GM23338 (cell line): ENCODE results near the gene LMF1. TPM values are rescaled to one million over a fixed set of nuclear protein-coding genes. Genes with fewer than 3 reads are reported as not detected.
A peak's percentile ranks its signal among the peaks of the same experiment; 100 is the strongest.

Source experiments
- ATAC-seq: fragments of 200-7000 bp; cut with Tn5 transposase; 3 replicates; pipeline ENCODE4 v1.9.1; 2020
- DNase-seq: peaks from one replicate; pipeline ENCODE4 v3.0.0-alpha.2; 2015; ENCODE audit warnings: low spot score
- H2AFZ ChIP-seq: fragments of 200-600 bp; sonication (generic); 2 replicates; pipeline ENCODE4 v1.8.0; 2016; ENCODE audit warnings: antibody characterized with exemption, mild to moderate bottlenecking, moderate library complexity
- H3F3A ChIP-seq: fragments of 200-600 bp; sonication (generic); replicated peaks from 2 replicates; pipeline ENCODE4 v1.8.0; 2017; ENCODE audit warnings: antibody characterized with exemption, mixed run types, low read depth
- H3K27ac ChIP-seq: fragments of 200-600 bp; sonication (generic); 2 replicates; pipeline ENCODE4 v1.6.1; 2016; ENCODE audit warnings: low read depth
- H3K27me3 ChIP-seq: fragments of 200-600 bp; sonication (generic); 2 replicates; pipeline ENCODE4 v1.8.0; 2016; ENCODE audit warnings: mild to moderate bottlenecking, mixed run types, moderate library complexity; ENCODE audit not compliant: insufficient read depth
- H3K36me3 ChIP-seq: fragments of 200-600 bp; sonication (generic); 2 replicates; pipeline ENCODE4 v1.8.0; 2016; ENCODE audit warnings: mild to moderate bottlenecking; ENCODE audit not compliant: insufficient read depth
- H3K4me1 ChIP-seq: fragments of 200-600 bp; sonication (generic); 2 replicates; pipeline ENCODE4 v1.8.0; 2016; ENCODE audit warnings: mild to moderate bottlenecking, moderate library complexity; ENCODE audit not compliant: insufficient read depth
- H3K4me2 ChIP-seq: fragments of 200-600 bp; sonication (generic); 2 replicates; pipeline ENCODE4 v1.7.1; 2017; ENCODE audit warnings: mixed run types
- H3K4me3 ChIP-seq: fragments of 200-600 bp; sonication (generic); 2 replicates; pipeline ENCODE4 v1.6.1; 2016; ENCODE audit warnings: mixed run types
- H3K79me2 ChIP-seq: fragments of 200-600 bp; sonication (generic); replicated peaks from 2 replicates; pipeline ENCODE4 v1.8.0; 2017; ENCODE audit warnings: mild to moderate bottlenecking; ENCODE audit not compliant: insufficient read depth
- H3K9me2 ChIP-seq: fragments of 200-600 bp; sonication (generic); 2 replicates; pipeline ENCODE4 v1.8.0; 2017; ENCODE audit not compliant: insufficient read depth
- H4K20me1 ChIP-seq: fragments of 200-600 bp; sonication (generic); replicated peaks from 2 replicates; pipeline ENCODE4 v1.8.0; 2017; ENCODE audit warnings: mild to moderate bottlenecking; ENCODE audit not compliant: insufficient read depth
- H3K27ac Mint-ChIP-seq: 2 replicates; pipeline ENCODE4 v1.8.0; 2020; ENCODE audit warnings: inconsistent platforms, mild to moderate bottlenecking, moderate library complexity, mixed read lengths
- H3K27me3 Mint-ChIP-seq: 3 replicates; pipeline ENCODE4 v1.8.0; 2022; ENCODE audit warnings: low read depth, mild to moderate bottlenecking, moderate library complexity, mixed read lengths, inconsistent platforms; ENCODE audit not compliant: insufficient read depth, poor library complexity
- H3K36me3 Mint-ChIP-seq: 3 replicates; pipeline ENCODE4 v1.8.0; 2021; ENCODE audit warnings: low read depth, mild to moderate bottlenecking, inconsistent platforms, moderate library complexity, mixed read lengths
- H3K4me1 Mint-ChIP-seq: 3 replicates; pipeline ENCODE4 v1.8.0; 2020; ENCODE audit warnings: mild to moderate bottlenecking, inconsistent platforms, mixed read lengths
- H3K4me3 Mint-ChIP-seq: 3 replicates; pipeline ENCODE4 v1.8.0; 2021; ENCODE audit warnings: moderate library complexity, mild to moderate bottlenecking, inconsistent platforms, mixed read lengths
- H3K9me3 Mint-ChIP-seq: 3 replicates; pipeline ENCODE4 v1.8.0; 2020; ENCODE audit warnings: moderate library complexity, mild to moderate bottlenecking, inconsistent platforms, mixed read lengths
- ETS1 ChIP-seq: IDR thresholded peaks from 2 replicates; pipeline ENCODE4 v1.6.1; 2016; ENCODE audit warnings: antibody characterized with exemption
- EZH2 ChIP-seq: fragments of 200-600 bp; sonication (generic); IDR thresholded peaks from one replicate; pipeline ENCODE4 v1.8.0; 2017; ENCODE audit warnings: antibody characterized with exemption, mild to moderate bottlenecking, low read depth; ENCODE audit not compliant: unreplicated experiment
- EZH2phosphoT487 ChIP-seq: fragments of 200-600 bp; sonication (generic); IDR thresholded peaks from one replicate; pipeline ENCODE4 v1.8.1; 2018; ENCODE audit warnings: antibody characterized with exemption; ENCODE audit not compliant: unreplicated experiment
- JUNB ChIP-seq: IDR thresholded peaks from one replicate; pipeline ENCODE4 v1.6.1; 2016; ENCODE audit warnings: antibody characterized with exemption; ENCODE audit not compliant: unreplicated experiment
- NANOG ChIP-seq: IDR thresholded peaks from 2 replicates; pipeline ENCODE4 v1.6.1; 2016; ENCODE audit warnings: antibody characterized with exemption, borderline replicate concordance
- REST ChIP-seq: IDR thresholded peaks from one replicate; pipeline ENCODE4 v1.6.1; 2018; ENCODE audit warnings: antibody characterized with exemption; ENCODE audit not compliant: unreplicated experiment
- STAT1 ChIP-seq: IDR thresholded peaks from one replicate; pipeline ENCODE4 v1.6.1; 2016; ENCODE audit warnings: antibody characterized with exemption; ENCODE audit not compliant: unreplicated experiment
- ZNF114 ChIP-seq: fragments of 250-450 bp; sonication (Bioruptor Pico); IDR thresholded peaks from 2 replicates; pipeline ENCODE4 v1.5.0; 2020; ENCODE audit warnings: mild to moderate bottlenecking, moderate library complexity
- ZNF331 ChIP-seq: fragments of 250-450 bp; sonication (Bioruptor Pico); IDR thresholded peaks from 2 replicates; pipeline ENCODE4 v1.5.0; 2020; ENCODE audit warnings: low read depth, mild to moderate bottlenecking, moderate library complexity
- ZNF462 ChIP-seq: fragments of 250-450 bp; sonication (Bioruptor Pico); IDR thresholded peaks from 2 replicates; pipeline ENCODE4 v1.5.0; 2020; ENCODE audit warnings: mild to moderate bottlenecking, moderate library complexity
- polyA plus RNA-seq: library from polyadenylated mRNA; unstranded; fragments of >200 nt; fragmentation: Nextera tagmentation; extraction: Ambion mirVana; gene quantifications from 2 replicates; pipeline ENCODE4 v1.2.1, GENCODE V29; 2016
- total RNA-seq: library from RNA; depleted of rRNA; stranded (reverse); fragments of >200 nt; shearing (Covaris generic); gene quantifications from 2 replicates; pipeline ENCODE4 v1.2.3, GENCODE V29; 2014

The LMF1 gene
- total and polyA plus RNA-seq, 2 experiments from 2014 or later: 4.2 to 10.1 TPM

GRCh38 chr16:929227-930073 is 41.3 kb downstream of the LMF1 start:
- no peak overlapping the region for H2AFZ ChIP-seq

More at GRCh38 chr16:929227-930073, 41.3 kb downstream of the LMF1 start:
- Histone ChIP-seq H3K36me3 (0 out of 2 replicates have a peak, but pooled peaks cover 5% of the 10 kb centered on the region), H3K9me2 (0 out of 2 replicates have a peak, but pooled peaks cover 2% of the 10 kb centered on the region), H3K27me3 (no peaks in the 10 kb centered on the region), H3K4me2 (no peak overlapping the region), H3F3A (peaks cover 6% of the 10 kb centered on the region; the same call in 1 of the 2 replicates), H4K20me1 (no peaks in the 10 kb centered on the region), H3K79me2 (no peaks in the 10 kb centered on the region), H3K27ac (no peak overlapping the region), H3K4me1 (0 out of 2 replicates have a peak, but pooled peaks cover 5% of the 10 kb centered on the region), H3K4me3 (no peak overlapping the region)
- H3K36me3 Mint-ChIP-seq: peaks cover 15% of the 10 kb centered on the region
- no peak for TF ChIP-seq EZH2phosphoT487
- no peak for TF ChIP-seq ZNF114
- no peak for TF ChIP-seq ZNF462 (CRISPR knock-in tag)
- no peak for TF ChIP-seq JUNB
- TF ChIP-seq NANOG: no peak
- no peak for TF ChIP-seq STAT1
- no peak for TF ChIP-seq ZNF331 (CRISPR knock-in tag)
- no peak for TF ChIP-seq ETS1
- no peak for TF ChIP-seq REST
- no peak for TF ChIP-seq EZH2
- H3K9me3 Mint-ChIP-seq: peaks cover 29% of the 10 kb centered on the region
- ATAC-seq: peak; percentile 84
- peaks cover 5% of the 10 kb centered on the region for H3K27me3 Mint-ChIP-seq
- H3K27ac Mint-ChIP-seq: peak overlapping the region; percentile 27; the same call in 1 of the 2 replicates
- H3K4me3 Mint-ChIP-seq: peak overlapping the region; percentile 26; the same call in 1 of the 3 replicates
- peak; percentile 61 for DNase-seq
- H3K4me1 Mint-ChIP-seq: peaks cover 13% of the 10 kb centered on the region
